ENCODE data around the gene EVC2.

EVC2 gene

GRCh38 chr4:5701971-5702370 is 6.4 kb downstream of the EVC2 start:
- no peak for DNase-seq (ENCODE audit: low spot score)

GRCh38 chr4:5700459-5700858 is 7.9 kb downstream of the EVC2 start:
- H3K4me2 ChIP-seq (ENCODE audit: insufficient read depth, low read length, poor library complexity, severe bottlenecking), result no peak overlapping the region
- H4K91ac ChIP-seq (ENCODE audit: low read depth, low read length, poor library complexity), result no peak overlapping the region
- H2AK5ac ChIP-seq (ENCODE audit: low read depth, low read length), result no peak overlapping the region
- H3K23ac ChIP-seq (ENCODE audit: low read depth, low read length, poor library complexity), result no peak overlapping the region
- no peak overlapping the region for H3K27ac ChIP-seq (replicated peaks; ENCODE audit: low read length)
- no peak overlapping the region for H4K8ac ChIP-seq (ENCODE audit: low read depth, low read length)
- no peak overlapping the region for H2AFZ ChIP-seq (ENCODE audit: low read length)
- peaks cover 0 to 3% of the 10 kb centered on the region in 2 donors for H3K36me3 ChIP-seq (replicated peaks in 1 of 2; ENCODE audit: control insufficient read depth in 2 of 2, insufficient read depth in 2 of 2, low read length in 2 of 2)
- no peak overlapping the region for H3K14ac ChIP-seq (ENCODE audit: low read length)
- no peak overlapping the region for H2BK12ac ChIP-seq (ENCODE audit: low read length)
- no peak for DNase-seq (ENCODE audit: low spot score)
- no peak overlapping the region for H3K18ac ChIP-seq (ENCODE audit: low read length)
- H3K9me3 ChIP-seq (replicated peaks in 1 of 2; ENCODE audit: control insufficient read depth in 2 of 2, insufficient read depth in 1 of 2, low read depth in 1 of 2, low read length in 2 of 2), result peaks cover 0 to 2% of the 10 kb centered on the region in 2 donors
- no peak overlapping the region for H2BK5ac ChIP-seq (ENCODE audit: low read length)
- no CpG with 5 or more reads among the region's 5 CpGs for WGBS, 2 donors (ENCODE audit: extremely low coverage in 2 of 2, insufficient read length in 2 of 2, insufficient replicate concordance in 1 of 2)
- H3K4ac ChIP-seq (ENCODE audit: low read length), result no peak overlapping the region
- H2BK120ac ChIP-seq (ENCODE audit: low read depth, low read length), result no peak overlapping the region
- H3K27me3 ChIP-seq (ENCODE audit: control insufficient read depth in 3 of 3, insufficient read depth in 3 of 3, low read depth in 1 of 3, low read length in 3 of 3), result peaks cover 0 to 9% (median 0%) of the 10 kb centered on the region in 3 experiments
- no peak overlapping the region for H3K9ac ChIP-seq (ENCODE audit: low read depth, low read length, poor library complexity)
- no peak overlapping the region for H2BK15ac ChIP-seq (ENCODE audit: low read length)
- no peaks in the 10 kb centered on the region for H3K4me1 ChIP-seq (ENCODE audit: control insufficient read depth in 2 of 2, insufficient read depth in 1 of 2, low read depth in 1 of 2, low read length in 2 of 2)
- H3K79me1 ChIP-seq (ENCODE audit: low read depth, low read length), result no peaks in the 10 kb centered on the region
- H3K4me3 ChIP-seq (ENCODE audit: low read length in 2 of 2), result no peak overlapping the region

More at GRCh38 chr4:5701971-5702370, 6.4 kb downstream of the EVC2 start:
- H3K36me3 ChIP-seq (replicated peaks in 1 of 2; ENCODE audit: control insufficient read depth in 2 of 2, insufficient read depth in 2 of 2, low read length in 2 of 2), result peaks cover 0 to 3% of the 10 kb centered on the region in 2 donors
- H4K91ac ChIP-seq (ENCODE audit: low read depth, low read length, poor library complexity), result no peak overlapping the region
- H2AFZ ChIP-seq (ENCODE audit: low read length), result no peak overlapping the region
- no peak overlapping the region for H2BK5ac ChIP-seq (ENCODE audit: low read length)
- H2BK12ac ChIP-seq (ENCODE audit: low read length), result no peak overlapping the region
- H3K4ac ChIP-seq (ENCODE audit: low read length), result no peak overlapping the region
- H2BK120ac ChIP-seq (ENCODE audit: low read depth, low read length), result no peak overlapping the region
- H3K79me1 ChIP-seq (ENCODE audit: low read depth, low read length), result no peaks in the 10 kb centered on the region
- H2BK15ac ChIP-seq (ENCODE audit: low read length), result no peak overlapping the region
- no peaks in the 10 kb centered on the region for H3K4me1 ChIP-seq (ENCODE audit: control insufficient read depth in 2 of 2, insufficient read depth in 1 of 2, low read depth in 1 of 2, low read length in 2 of 2)
- H3K14ac ChIP-seq (ENCODE audit: low read length), result no peak overlapping the region
- no peak overlapping the region for H3K23ac ChIP-seq (ENCODE audit: low read depth, low read length, poor library complexity)
- H3K18ac ChIP-seq (ENCODE audit: low read length), result no peak overlapping the region
- peaks cover 0 to 16% (median 2%) of the 10 kb centered on the region in 3 experiments for H3K27me3 ChIP-seq (ENCODE audit: control insufficient read depth in 3 of 3, insufficient read depth in 3 of 3, low read depth in 1 of 3, low read length in 3 of 3)
- H3K27ac ChIP-seq (replicated peaks; ENCODE audit: low read length), result no peak overlapping the region
- no peak overlapping the region for H2AK5ac ChIP-seq (ENCODE audit: low read depth, low read length)
- WGBS, 2 donors (ENCODE audit: extremely low coverage in 2 of 2, insufficient read length in 2 of 2, insufficient replicate concordance in 1 of 2), result no CpG with 5 or more reads among the region's 8 CpGs
- peaks cover 0 to 3% of the 10 kb centered on the region in 2 donors for H3K9me3 ChIP-seq (replicated peaks in 1 of 2; ENCODE audit: control insufficient read depth in 2 of 2, insufficient read depth in 1 of 2, low read depth in 1 of 2, low read length in 2 of 2)
- H3K4me3 ChIP-seq (ENCODE audit: low read length in 2 of 2), result no peak overlapping the region
- no peak overlapping the region for H4K8ac ChIP-seq (ENCODE audit: low read depth, low read length)
- H3K4me2 ChIP-seq (ENCODE audit: insufficient read depth, low read length, poor library complexity, severe bottlenecking), result no peak overlapping the region
- H3K9ac ChIP-seq (ENCODE audit: low read depth, low read length, poor library complexity), result no peak overlapping the region

- no peaks in the 10 kb centered on the region for H3K9me3 ChIP-seq (replicated peaks in 1 of 2; ENCODE audit: control insufficient read depth in 2 of 2, insufficient read depth in 1 of 2, low read depth in 1 of 2, low read length in 2 of 2)
- H3K4me1 ChIP-seq (ENCODE audit: control insufficient read depth in 2 of 2, insufficient read depth in 1 of 2, low read depth in 1 of 2, low read length in 2 of 2), result no peaks in the 10 kb centered on the region
- DNase-seq (ENCODE audit: low spot score), result no peak
- H2AK5ac ChIP-seq (ENCODE audit: low read depth, low read length), result no peak overlapping the region
- no peak overlapping the region for H4K8ac ChIP-seq (ENCODE audit: low read depth, low read length)
- H3K27ac ChIP-seq (replicated peaks; ENCODE audit: low read length), result no peak overlapping the region
- H3K36me3 ChIP-seq (replicated peaks in 1 of 2; ENCODE audit: control insufficient read depth in 2 of 2, insufficient read depth in 2 of 2, low read length in 2 of 2), result peaks cover 0 to 7% of the 10 kb centered on the region in 2 donors
- no peak overlapping the region for H4K91ac ChIP-seq (ENCODE audit: low read depth, low read length, poor library complexity)
- H3K23ac ChIP-seq (ENCODE audit: low read depth, low read length, poor library complexity), result no peak overlapping the region
- H2BK5ac ChIP-seq (ENCODE audit: low read length), result peak overlapping the region; percentile 8
- no peak overlapping the region for H2AFZ ChIP-seq (ENCODE audit: low read length)
- H3K27me3 ChIP-seq (ENCODE audit: control insufficient read depth in 3 of 3, insufficient read depth in 3 of 3, low read depth in 1 of 3, low read length in 3 of 3), result peaks cover 0 to 16% (median 1%) of the 10 kb centered on the region in 3 experiments
- H2BK15ac ChIP-seq (ENCODE audit: low read length), result no peak overlapping the region
- WGBS, 2 donors (ENCODE audit: extremely low coverage in 2 of 2, insufficient read length in 2 of 2, insufficient replicate concordance in 1 of 2), result no CpG with 5 or more reads among the region's 11 CpGs
- H3K18ac ChIP-seq (ENCODE audit: low read length), result no peak overlapping the region
- no peak overlapping the region for H2BK12ac ChIP-seq (ENCODE audit: low read length)
- no peak overlapping the region for H2BK120ac ChIP-seq (ENCODE audit: low read depth, low read length)
- no peak overlapping the region for H3K9ac ChIP-seq (ENCODE audit: low read depth, low read length, poor library complexity)
- no peak overlapping the region for H3K4me2 ChIP-seq (ENCODE audit: insufficient read depth, low read length, poor library complexity, severe bottlenecking)
- no peaks in the 10 kb centered on the region for H3K79me1 ChIP-seq (ENCODE audit: low read depth, low read length)
- H3K14ac ChIP-seq (ENCODE audit: low read length), result no peak overlapping the region
- no peak overlapping the region for H3K4me3 ChIP-seq (ENCODE audit: low read length in 2 of 2)
- H3K4ac ChIP-seq (ENCODE audit: low read length), result no peak overlapping the region
Observed at GRCh38 chr4:5696341-5696740, 12.0 kb downstream of the EVC2 start.

GRCh38 chr4:5693871-5694270 is 14.5 kb downstream of the EVC2 start:
- H2BK12ac ChIP-seq (ENCODE audit: low read length), result no peak overlapping the region
- no peak for DNase-seq (ENCODE audit: low spot score)
- H2AK5ac ChIP-seq (ENCODE audit: low read depth, low read length), result no peak overlapping the region

More at GRCh38 chr4:5693871-5694270, 14.5 kb downstream of the EVC2 start:
- no peak overlapping the region for H4K8ac ChIP-seq (ENCODE audit: low read depth, low read length)
- peaks cover 0 to 11% of the 10 kb centered on the region in 2 donors for H3K36me3 ChIP-seq (replicated peaks in 1 of 2; ENCODE audit: control insufficient read depth in 2 of 2, insufficient read depth in 2 of 2, low read length in 2 of 2)
- no CpG with 5 or more reads among the region's 4 CpGs for WGBS, 2 donors (ENCODE audit: extremely low coverage in 2 of 2, insufficient read length in 2 of 2, insufficient replicate concordance in 1 of 2)
- H3K23ac ChIP-seq (ENCODE audit: low read depth, low read length, poor library complexity), result no peak overlapping the region
- H3K27ac ChIP-seq (replicated peaks; ENCODE audit: low read length), result no peak overlapping the region
- H2BK15ac ChIP-seq (ENCODE audit: low read length), result no peak overlapping the region
- no peak overlapping the region for H3K18ac ChIP-seq (ENCODE audit: low read length)
- H3K14ac ChIP-seq (ENCODE audit: low read length), result no peak overlapping the region
- H3K9ac ChIP-seq (ENCODE audit: low read depth, low read length, poor library complexity), result no peak overlapping the region
- H2BK120ac ChIP-seq (ENCODE audit: low read depth, low read length), result no peak overlapping the region
- H4K91ac ChIP-seq (ENCODE audit: low read depth, low read length, poor library complexity), result no peak overlapping the region
- H2BK5ac ChIP-seq (ENCODE audit: low read length), result no peak overlapping the region
- no peaks in the 10 kb centered on the region for H3K4me1 ChIP-seq (ENCODE audit: control insufficient read depth in 2 of 2, insufficient read depth in 1 of 2, low read depth in 1 of 2, low read length in 2 of 2)
- no peak overlapping the region for H2AFZ ChIP-seq (ENCODE audit: low read length)
- H3K79me1 ChIP-seq (ENCODE audit: low read depth, low read length), result no peaks in the 10 kb centered on the region
- no peak overlapping the region for H3K4me3 ChIP-seq (ENCODE audit: low read length in 2 of 2)
- no peaks in the 10 kb centered on the region for H3K9me3 ChIP-seq (replicated peaks in 1 of 2; ENCODE audit: control insufficient read depth in 2 of 2, insufficient read depth in 1 of 2, low read depth in 1 of 2, low read length in 2 of 2)
- no peak overlapping the region for H3K4ac ChIP-seq (ENCODE audit: low read length)
- no peak overlapping the region for H3K4me2 ChIP-seq (ENCODE audit: insufficient read depth, low read length, poor library complexity, severe bottlenecking)
- H3K27me3 ChIP-seq (ENCODE audit: control insufficient read depth in 3 of 3, insufficient read depth in 3 of 3, low read depth in 1 of 3, low read length in 3 of 3), result peaks cover 0 to 20% (median 1%) of the 10 kb centered on the region in 3 experiments

Data from neuronal stem cell (in vitro differentiated cells).